HepG2 (cell line): Measurements from ENCODE around the gene PRDX2. TPM values are rescaled to one million over a fixed set of nuclear protein-coding genes. Genes with fewer than 3 reads are reported as not detected.

Experiments used
- ARHGAP35 ChIP-seq: sonication (generic); formaldehyde crosslinking; IDR thresholded peaks from 2 replicates; pipeline ENCODE4 v1.9.0; 2022; ENCODE audit warnings: mild to moderate bottlenecking, inconsistent platforms, moderate library complexity, missing genetic modification reagents, borderline replicate concordance
- ATAD3A ChIP-seq: sonication (generic); formaldehyde crosslinking; IDR thresholded peaks from 2 replicates; pipeline ENCODE4 v1.4.0; 2020; ENCODE audit warnings: missing genetic modification reagents
- DNMT3B ChIP-seq: conservative IDR thresholded peaks from 2 replicates; pipeline ENCODE4 v1.6.1; 2016; ENCODE audit warnings: missing biosample characterization, control low read depth
- GFI1 ChIP-seq: sonication (generic); formaldehyde crosslinking; IDR thresholded peaks from 2 replicates; pipeline ENCODE4 v1.5.0; 2020; ENCODE audit warnings: missing genetic modification reagents, mild to moderate bottlenecking, borderline replicate concordance
- HNRNPH1 ChIP-seq: fragments of 200-400 bp; formaldehyde crosslinking; optimal IDR thresholded peaks from 2 replicates; pipeline ENCODE3; 2017; ENCODE audit warnings: mild to moderate bottlenecking, low read depth, low read length
- NCOA1 ChIP-seq: sonication (generic); formaldehyde crosslinking; IDR thresholded peaks from 2 replicates; pipeline ENCODE4 v1.9.0; 2021; ENCODE audit warnings: missing genetic modification reagents
- NFE2 ChIP-seq: sonication (generic); formaldehyde crosslinking; IDR thresholded peaks from 2 replicates; pipeline ENCODE4 v1.4.0; 2020; ENCODE audit warnings: missing genetic modification reagents
- RFX5 ChIP-seq: IDR thresholded peaks from 2 replicates; pipeline ENCODE4 v1.6.1; 2011; ENCODE audit warnings: low read depth, low read length, improper control_type of control experiment
- RXRB ChIP-seq: IDR thresholded peaks from 2 replicates; pipeline ENCODE4 v1.6.1; 2016; ENCODE audit warnings: borderline replicate concordance, missing genetic modification reagents, missing compliant biosample characterization
- SOX13 ChIP-seq, 3 experiments: fragments of 450-650 bp in 1 of 3; sonication (generic) in 1 of 3; formaldehyde crosslinking in 1 of 3; IDR thresholded peaks in 2 of 3; conservative IDR thresholded peaks in 1 of 3; 2 replicates each; pipeline versions ENCODE4 v1.5.0 to v1.6.1; 2016 to 2020; ENCODE audit warnings: antibody characterized with exemption in 1 of 3, mild to moderate bottlenecking in 1 of 3, missing compliant biosample characterization in 1 of 3, missing genetic modification reagents in 1 of 3, moderate library complexity in 1 of 3
- SP4 ChIP-seq: sonication (generic); formaldehyde crosslinking; IDR thresholded peaks from 2 replicates; pipeline ENCODE4 v1.8.1; 2023; ENCODE audit warnings: mild to moderate bottlenecking, missing genetic modification reagents
- SRSF9 ChIP-seq: fragments of 200-400 bp; formaldehyde crosslinking; IDR thresholded peaks from 2 replicates; pipeline ENCODE4 v1.6.1; 2018; ENCODE audit warnings: borderline replicate concordance, mild to moderate bottlenecking, low read depth, low read length; ENCODE audit not compliant: insufficient read depth, poor library complexity, severe bottlenecking
- TBP ChIP-seq: sonication (generic); formaldehyde crosslinking; IDR thresholded peaks from 2 replicates; pipeline ENCODE4 v1.5.0; 2020; ENCODE audit warnings: missing genetic modification reagents
- TFDP2 ChIP-seq: sonication (generic); formaldehyde crosslinking; IDR thresholded peaks from 2 replicates; pipeline ENCODE4 v1.4.0; 2020; ENCODE audit warnings: missing genetic modification reagents
- WIZ ChIP-seq: sonication (generic); formaldehyde crosslinking; IDR thresholded peaks from 2 replicates; pipeline ENCODE4 v1.5.1; 2020; ENCODE audit warnings: mild to moderate bottlenecking, missing genetic modification reagents
- ZFAT ChIP-seq: sonication (generic); formaldehyde crosslinking; conservative IDR thresholded peaks from 2 replicates; pipeline ENCODE4 v1.8.1; 2023; ENCODE audit warnings: missing genetic modification reagents, inconsistent platforms
- ZFX ChIP-seq: sonication (generic); formaldehyde crosslinking; IDR thresholded peaks from 2 replicates; pipeline ENCODE4 v1.4.0; 2020; ENCODE audit warnings: mild to moderate bottlenecking, low read depth, missing genetic modification reagents, moderate library complexity
- ZFY ChIP-seq: sonication (generic); formaldehyde crosslinking; IDR thresholded peaks from 2 replicates; pipeline ENCODE4 v1.4.0; 2020; ENCODE audit warnings: missing genetic modification reagents
- ZNF331 ChIP-seq: sonication (generic); formaldehyde crosslinking; IDR thresholded peaks from 2 replicates; pipeline ENCODE4 v1.4.0; 2020; ENCODE audit warnings: missing genetic modification reagents
- ZNF383 ChIP-seq: sonication (generic); formaldehyde crosslinking; IDR thresholded peaks from 2 replicates; pipeline ENCODE4 v1.4.0; 2020; ENCODE audit warnings: missing genetic modification reagents, mild to moderate bottlenecking, borderline replicate concordance
- ZNF432 ChIP-seq: sonication (generic); formaldehyde crosslinking; IDR thresholded peaks from 2 replicates; pipeline ENCODE4 v1.5.0; 2020; ENCODE audit warnings: missing genetic modification reagents, mild to moderate bottlenecking, borderline replicate concordance
- ZNF562 ChIP-seq: sonication (generic); formaldehyde crosslinking; IDR thresholded peaks from 2 replicates; pipeline ENCODE4 v1.8.0; 2022; ENCODE audit warnings: missing genetic modification reagents, borderline replicate concordance
- ZNF672 ChIP-seq: sonication (generic); formaldehyde crosslinking; IDR thresholded peaks from 2 replicates; pipeline ENCODE4 v1.8.1; 2022; ENCODE audit warnings: missing genetic modification reagents
- ZNF737 ChIP-seq: sonication (generic); formaldehyde crosslinking; IDR thresholded peaks from 2 replicates; pipeline ENCODE4 v1.5.0; 2020; ENCODE audit warnings: missing genetic modification reagents, mild to moderate bottlenecking, borderline replicate concordance
- ZSCAN31 ChIP-seq: sonication (generic); formaldehyde crosslinking; IDR thresholded peaks from 2 replicates; pipeline ENCODE4 v1.5.0; 2020; ENCODE audit warnings: low read depth, mild to moderate bottlenecking, missing genetic modification reagents
- polyA plus RNA-seq, 8 experiments: library from polyadenylated mRNA; depleted of rRNA in 3 of 8; stranded (reverse) in 7 of 8; unstranded in 1 of 8; fragments of >200 nt; fragmentation: Illumina TruSeq in 4 of 8; extraction: Trizol in 4 of 8; gene quantifications; 2 replicates each; pipeline versions ENCODE4 v1.2.1 to v1.2.3, GENCODE V29; 2011 to 2016; ENCODE audit warnings: low read depth in 4 of 8, missing spikeins in 1 of 8, mixed read lengths in 1 of 8; ENCODE audit not compliant: insufficient read depth in 1 of 8
- total RNA-seq, 5 experiments: library from RNA; depleted of rRNA; stranded (reverse); fragments of >200 nt; fragmentation: Illumina TruSeq; extraction: Trizol; gene quantifications; 2 replicates each; pipeline ENCODE4 v1.2.3, GENCODE V29; 2016; ENCODE audit warnings: low read depth in 1 of 5
- TF ChIP-seq, protein P1 (sequence below): sonication (generic); formaldehyde crosslinking; IDR thresholded peaks from 2 replicates; pipeline ENCODE4 v1.5.0; 2020; ENCODE audit warnings: mild to moderate bottlenecking, missing genetic modification reagents, moderate library complexity
- TF ChIP-seq, protein P2 (sequence below): sonication (generic); formaldehyde crosslinking; IDR thresholded peaks from 2 replicates; pipeline ENCODE4 v1.9.0; 2021; ENCODE audit warnings: missing genetic modification reagents, mild to moderate bottlenecking, borderline replicate concordance

Gene PRDX2
- total and polyA plus RNA-seq, 2 of the 13 experiments (the other 11 are each of a cell fraction or from before 2014, with no cell fraction given), result 218 to 381 TPM

GRCh38 chr19:12757544-12758274 lies 43.9 kb downstream of the PRDX2 start (continued):
- TF ChIP-seq DNMT3B (CRISPR knock-in tag), result no peak
- peak; percentile 32; the same call in 1 of the 2 replicates for TF ChIP-seq ZNF331
- TF ChIP-seq ZFY (CRISPR knock-in tag), result peak; percentile 61
- TF ChIP-seq ZNF672, result no peak
- TF ChIP-seq, protein P1, sequence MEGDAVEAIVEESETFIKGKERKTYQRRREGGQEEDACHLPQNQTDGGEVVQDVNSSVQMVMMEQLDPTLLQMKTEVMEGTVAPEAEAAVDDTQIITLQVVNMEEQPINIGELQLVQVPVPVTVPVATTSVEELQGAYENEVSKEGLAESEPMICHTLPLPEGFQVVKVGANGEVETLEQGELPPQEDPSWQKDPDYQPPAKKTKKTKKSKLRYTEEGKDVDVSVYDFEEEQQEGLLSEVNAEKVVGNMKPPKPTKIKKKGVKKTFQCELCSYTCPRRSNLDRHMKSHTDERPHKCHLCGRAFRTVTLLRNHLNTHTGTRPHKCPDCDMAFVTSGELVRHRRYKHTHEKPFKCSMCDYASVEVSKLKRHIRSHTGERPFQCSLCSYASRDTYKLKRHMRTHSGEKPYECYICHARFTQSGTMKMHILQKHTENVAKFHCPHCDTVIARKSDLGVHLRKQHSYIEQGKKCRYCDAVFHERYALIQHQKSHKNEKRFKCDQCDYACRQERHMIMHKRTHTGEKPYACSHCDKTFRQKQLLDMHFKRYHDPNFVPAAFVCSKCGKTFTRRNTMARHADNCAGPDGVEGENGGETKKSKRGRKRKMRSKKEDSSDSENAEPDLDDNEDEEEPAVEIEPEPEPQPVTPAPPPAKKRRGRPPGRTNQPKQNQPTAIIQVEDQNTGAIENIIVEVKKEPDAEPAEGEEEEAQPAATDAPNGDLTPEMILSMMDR, result peak; percentile 92
- TF ChIP-seq ATAD3A (CRISPR knock-in tag), result no peak
- no peak for TF ChIP-seq GFI1 (CRISPR knock-in tag)
- no peak for TF ChIP-seq HNRNPH1
- 0 out of 2 replicates have a peak, but pooled peaks have one; percentile 62 for TF ChIP-seq ARHGAP35 (CRISPR knock-in tag)
- no peak for TF ChIP-seq ZNF383 (CRISPR knock-in tag)
- TF ChIP-seq, protein P2, sequence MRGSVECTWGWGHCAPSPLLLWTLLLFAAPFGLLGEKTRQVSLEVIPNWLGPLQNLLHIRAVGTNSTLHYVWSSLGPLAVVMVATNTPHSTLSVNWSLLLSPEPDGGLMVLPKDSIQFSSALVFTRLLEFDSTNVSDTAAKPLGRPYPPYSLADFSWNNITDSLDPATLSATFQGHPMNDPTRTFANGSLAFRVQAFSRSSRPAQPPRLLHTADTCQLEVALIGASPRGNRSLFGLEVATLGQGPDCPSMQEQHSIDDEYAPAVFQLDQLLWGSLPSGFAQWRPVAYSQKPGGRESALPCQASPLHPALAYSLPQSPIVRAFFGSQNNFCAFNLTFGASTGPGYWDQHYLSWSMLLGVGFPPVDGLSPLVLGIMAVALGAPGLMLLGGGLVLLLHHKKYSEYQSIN (CRISPR knock-in tag), result no peak
- TF ChIP-seq RXRB (CRISPR knock-in tag), result no peak
- TF ChIP-seq NCOA1, result no peak
- peak; percentile 29; the same call in 1 of the 2 replicates for TF ChIP-seq TFDP2
- no peak for TF ChIP-seq ZNF432 (CRISPR knock-in tag)
- no peak for TF ChIP-seq WIZ (CRISPR knock-in tag)
- TF ChIP-seq SRSF9, result no peak
- no peak for TF ChIP-seq NFE2 (CRISPR knock-in tag)
- TF ChIP-seq SOX13 (IDR thresholded peaks at IDR 0.05), result no peak
- 0 out of 4 replicates have a peak, but pooled peaks of 1 of the 2 experiments have one; percentile 23 for TF ChIP-seq SOX13 (CRISPR knock-in tag; conservative IDR thresholded peaks at IDR 0.05 in 1 of 2, IDR thresholded peaks at IDR 0.05 in 1 of 2)
- TF ChIP-seq ZFAT (CRISPR knock-in tag), result no peak
- no peak for TF ChIP-seq ZNF737 (CRISPR knock-in tag)
- TF ChIP-seq RFX5, result 0 out of 2 replicates have a peak, but pooled peaks have one; percentile 18
- TF ChIP-seq ZNF562 (CRISPR knock-in tag), result no peak
- TF ChIP-seq TBP (CRISPR knock-in tag), result no peak
- 0 out of 2 replicates have a peak, but pooled peaks have one; percentile 22 for TF ChIP-seq SP4
- TF ChIP-seq ZFX (CRISPR knock-in tag), result peak; percentile 64
- peak; percentile 41; the same call in 1 of the 2 replicates for TF ChIP-seq ZSCAN31
